NCI-H82 treated with DMSO at 0.1 percent for 48 hours (cell line): ENCODE results near the gene FAM25A.

Source experiments
- DNase-seq: peaks from one replicate; lab custom pipeline; 2025; ENCODE audit not compliant: unreplicated experiment; lab: John Stamatoyannopoulos, UW

FAM25A gene

DNA sequence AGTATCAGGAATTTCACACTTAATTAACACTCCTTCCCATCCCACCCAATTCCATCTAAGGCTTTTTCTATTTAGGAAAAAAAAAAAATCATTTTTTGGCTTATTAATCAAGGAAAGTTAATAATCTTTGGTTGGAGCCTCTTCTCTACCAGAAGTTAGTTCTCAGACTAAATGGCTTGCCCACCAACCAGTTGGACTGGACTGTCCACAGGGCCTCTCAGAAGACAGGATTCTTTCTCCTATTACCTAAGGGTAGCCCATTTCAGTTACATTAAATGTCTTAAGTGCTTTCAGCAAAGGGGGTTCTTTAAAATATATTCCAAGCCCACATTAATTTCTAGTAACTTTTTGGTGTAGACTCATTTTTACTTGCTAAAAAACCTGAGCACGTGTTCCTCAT lies 39.3 kb downstream of the FAM25A start:
- DNase-seq: no peak

DNA sequence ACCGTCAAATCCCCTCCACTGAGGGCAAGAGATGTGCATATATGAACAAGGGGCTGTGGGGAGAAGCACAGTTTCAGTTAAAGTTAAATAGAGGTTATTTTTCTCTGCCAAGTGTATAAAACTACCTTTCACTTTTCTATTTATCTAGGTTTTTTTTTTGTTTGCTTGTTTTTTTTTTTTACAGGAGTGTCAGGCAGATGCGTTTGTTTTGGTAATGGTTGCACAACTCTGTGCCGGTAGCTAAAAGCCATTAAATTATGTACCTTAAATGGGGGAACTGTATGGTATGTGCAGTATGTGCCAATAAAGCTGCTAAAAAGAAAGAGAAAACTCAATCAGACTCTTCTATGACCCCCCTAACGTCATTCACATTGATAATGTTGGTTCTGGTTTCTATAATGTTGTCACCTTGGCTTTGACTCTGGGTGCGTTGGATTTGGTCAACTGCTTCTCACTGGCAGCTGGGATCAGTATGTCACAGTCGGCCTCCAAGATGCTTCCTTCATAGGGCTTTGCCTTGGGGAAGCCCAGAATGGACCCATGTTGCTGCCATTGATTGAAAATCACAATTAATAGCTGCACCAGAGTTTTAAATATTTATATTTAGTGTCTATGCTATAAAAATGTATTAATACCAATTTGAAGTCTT lies 40.3 kb downstream of the FAM25A start:
- no peak for DNase-seq

- no peak for DNase-seq
Measured at GRCh38 chr10:87064651-87065050, 44.6 kb downstream of the FAM25A start.

DNA sequence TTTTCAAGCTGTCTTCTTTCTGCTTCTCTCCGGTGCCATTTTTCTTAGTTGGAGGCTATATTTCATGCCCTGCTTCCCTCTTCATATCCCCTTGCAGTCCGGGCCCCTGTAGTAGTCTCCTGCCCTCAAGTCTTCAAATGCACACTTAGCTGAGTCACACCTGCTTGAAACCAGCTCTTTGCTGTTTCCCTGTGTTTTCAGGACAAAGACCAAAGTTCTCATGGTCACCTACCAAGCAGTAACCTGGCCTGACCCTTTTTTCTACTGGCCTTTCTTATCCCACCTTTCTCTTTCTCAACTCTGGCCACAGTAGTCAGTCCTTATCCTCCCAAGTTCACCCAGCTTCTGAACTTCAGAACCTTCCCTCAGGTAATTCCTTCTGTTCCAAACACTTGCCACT lies 46.1 kb downstream of the FAM25A start:
- DNase-seq: no peak

DNA sequence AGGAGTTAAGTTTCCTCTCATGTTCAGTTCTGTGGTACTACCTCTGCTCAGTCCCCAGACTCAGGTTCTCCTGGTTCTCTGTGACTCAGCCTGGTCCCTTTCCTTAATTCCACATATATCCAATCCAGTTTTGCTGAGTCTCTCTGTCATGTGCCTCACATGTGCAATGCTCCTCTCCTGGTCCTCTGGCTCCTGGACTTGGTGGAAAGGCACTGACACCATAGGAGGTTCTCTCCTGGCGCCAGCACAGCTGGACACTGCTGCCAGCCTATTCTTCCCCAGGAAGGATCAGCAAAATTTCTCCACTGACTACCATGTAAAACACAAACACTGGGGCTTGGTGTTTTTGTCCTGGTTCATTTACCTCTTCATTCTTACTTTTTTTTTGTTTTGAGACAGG lies 46.8 kb downstream of the FAM25A start:
- no peak for DNase-seq

- DNase-seq: peak; percentile 79
Measured at GRCh38 chr10:87068281-87068680, 48.2 kb downstream of the FAM25A start.

DNA sequence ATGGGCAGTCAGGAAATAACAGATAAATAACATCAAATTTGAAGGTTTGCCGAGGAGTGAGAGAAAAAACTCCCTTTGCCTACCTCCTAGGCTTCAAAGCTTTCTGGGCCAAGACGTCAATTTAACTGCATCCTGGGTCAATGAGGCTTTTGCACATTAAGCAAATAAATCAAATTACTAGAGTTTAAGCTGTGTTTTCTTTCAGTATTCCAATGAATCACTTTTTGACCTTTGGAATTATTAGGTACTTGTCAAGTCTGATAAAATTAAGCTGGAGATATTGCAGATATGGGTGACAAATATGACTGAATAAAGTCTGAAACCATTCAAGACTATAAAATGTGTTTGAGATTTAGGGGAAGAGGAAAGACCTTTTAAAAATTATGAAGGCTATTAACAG lies 52.4 kb downstream of the FAM25A start:
- no peak for DNase-seq
